Uterus (tissue), 4 donors: Measurements from ENCODE around the gene BANK1. TPM values are rescaled to one million over a fixed set of nuclear protein-coding genes. Genes with fewer than 3 reads are reported as not detected.

ENCODE experiments used
- DNase-seq, 2 donors: peaks; one replicate each; pipeline ENCODE4 v3.0.0-alpha.2; 2019 to 2020
- H3K27ac ChIP-seq, 2 donors: fragments of 200-600 bp; sonication (generic); 1 replicate in 1 of 2; 2 replicates in 1 of 2; pipeline ENCODE4 v1.5.1; 2016 to 2018
- H3K27me3 ChIP-seq, 2 donors: fragments of 200-600 bp; sonication (generic); one replicate each; pipeline ENCODE4 v1.5.1; 2018 to 2019; ENCODE audit warnings: control low read depth in 1 of 2
- H3K36me3 ChIP-seq, 2 donors: fragments of 200-600 bp; sonication (generic); one replicate each; pipeline ENCODE4 v1.5.1; 2019; ENCODE audit warnings: control low read depth in 1 of 2
- H3K4me1 ChIP-seq, 2 donors: fragments of 200-600 bp; sonication (generic); one replicate each; pipeline ENCODE4 v1.5.1; 2018 to 2019; ENCODE audit warnings: control low read depth in 1 of 2
- H3K4me3 ChIP-seq, 2 donors: fragments of 200-600 bp; sonication (generic); 1 replicate in 1 of 2; 2 replicates in 1 of 2; pipeline ENCODE4 v1.5.1; 2018 to 2019; ENCODE audit warnings: mild to moderate bottlenecking in 1 of 2
- H3K9me3 ChIP-seq, 2 donors: fragments of 200-600 bp; sonication (generic); one replicate each; pipeline ENCODE4 v1.5.1; 2019; ENCODE audit warnings: control low read depth in 1 of 2
- CTCF ChIP-seq, 4 experiments: fragments of 200-600 bp in 2 of 4; fragments of 450-650 bp in 2 of 4; sonication (generic) in 2 of 4; IDR thresholded peaks; one replicate each; pipeline ENCODE4 v1.5.1; 2016 to 2019; ENCODE audit warnings: antibody characterized with exemption in 4 of 4, mild to moderate bottlenecking in 2 of 4, moderate library complexity in 1 of 4
- POLR2A ChIP-seq, 2 donors: fragments of 450-650 bp; IDR thresholded peaks; one replicate each; pipeline ENCODE4 v1.6.1; 2016; ENCODE audit warnings: antibody characterized with exemption in 2 of 2, mild to moderate bottlenecking in 1 of 2, moderate library complexity in 1 of 2
- intact Hi-C: fragments of 100-400 bp; cut with DNase I; formaldehyde crosslinking; loops from one replicate; pipeline ENCODE4 v1.15.1; 2023; ENCODE audit warnings: low total_unique reads
- total RNA-seq, 4 donors: library from RNA; depleted of rRNA in 3 of 4; stranded (reverse); fragments of >200 nt in 3 of 4; gene quantifications; one replicate each; pipeline versions ENCODE4 v1.1.0 to v1.2.4, GENCODE V29; 2014 to 2023
- donor health status: DM: yes; HTN: yes; CAD: no.

The BANK1 gene, protein sequence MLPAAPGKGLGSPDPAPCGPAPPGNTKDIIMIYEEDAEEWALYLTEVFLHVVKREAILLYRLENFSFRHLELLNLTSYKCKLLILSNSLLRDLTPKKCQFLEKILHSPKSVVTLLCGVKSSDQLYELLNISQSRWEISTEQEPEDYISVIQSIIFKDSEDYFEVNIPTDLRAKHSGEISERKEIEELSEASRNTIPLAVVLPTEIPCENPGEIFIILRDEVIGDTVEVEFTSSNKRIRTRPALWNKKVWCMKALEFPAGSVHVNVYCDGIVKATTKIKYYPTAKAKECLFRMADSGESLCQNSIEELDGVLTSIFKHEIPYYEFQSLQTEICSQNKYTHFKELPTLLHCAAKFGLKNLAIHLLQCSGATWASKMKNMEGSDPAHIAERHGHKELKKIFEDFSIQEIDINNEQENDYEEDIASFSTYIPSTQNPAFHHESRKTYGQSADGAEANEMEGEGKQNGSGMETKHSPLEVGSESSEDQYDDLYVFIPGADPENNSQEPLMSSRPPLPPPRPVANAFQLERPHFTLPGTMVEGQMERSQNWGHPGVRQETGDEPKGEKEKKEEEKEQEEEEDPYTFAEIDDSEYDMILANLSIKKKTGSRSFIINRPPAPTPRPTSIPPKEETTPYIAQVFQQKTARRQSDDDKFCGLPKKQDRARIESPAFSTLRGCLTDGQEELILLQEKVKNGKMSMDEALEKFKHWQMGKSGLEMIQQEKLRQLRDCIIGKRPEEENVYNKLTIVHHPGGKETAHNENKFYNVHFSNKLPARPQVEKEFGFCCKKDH
- 1 to 10 TPM in 1 of 4 donors, under 1 TPM in 2, not detected in 1; 0.49 to 3.1 (median 0.59) TPM for total RNA-seq

GRCh38 chr4:101790521-101791181 is at the start of gene BANK1:
Gene BANK1, plus strand, starts transcription at chr4:101790730. Its CDS starts 151 bp downstream, at chr4:101790881.
- Histone ChIP-seq H3K27me3 (peaks cover 0 to 4% of the 10 kb centered on the region in 2 donors), H3K4me3 (peak within 1 kb of the TSS; percentile 15 to 42), H3K36me3 (no peaks in the 10 kb centered on the region), H3K4me1 (no peaks in the 10 kb centered on the region), H3K9me3 (no peaks in the 10 kb centered on the region), H3K27ac (no peak within 1 kb of the TSS)
- TF ChIP-seq POLR2A (IDR thresholded peaks at IDR 0.05) (no peak), CTCF (IDR thresholded peaks at IDR 0.05) (no peak)
- intact Hi-C loops: no loop called here
- no peak for DNase-seq

DNA sequence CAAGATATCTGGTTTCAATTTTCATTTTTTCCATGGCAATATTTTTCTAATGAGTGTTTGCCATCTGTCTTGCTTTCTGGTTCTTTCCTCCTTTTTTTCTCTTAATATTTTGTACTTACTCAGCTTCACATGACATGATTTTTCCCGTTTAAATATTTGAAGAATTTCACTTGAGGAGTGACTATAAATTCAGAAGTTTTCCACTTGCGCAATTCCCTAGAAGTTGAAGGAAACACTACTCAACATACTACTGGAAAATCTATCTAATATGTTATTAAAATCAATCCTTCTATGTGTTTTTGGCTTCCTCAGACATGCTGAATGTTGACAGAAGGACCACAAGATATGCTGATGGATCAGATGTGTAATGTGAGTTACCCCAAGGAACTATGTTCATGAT is 36.8 kb upstream of the BANK1 start:
- Histone ChIP-seq H3K4me1 (no peaks in the 10 kb centered on the region), H3K4me3 (no peak overlapping the region), H3K36me3 (no peaks in the 10 kb centered on the region), H3K27ac (no peak overlapping the region), H3K27me3 (no peaks in the 10 kb centered on the region), H3K9me3 (no peaks in the 10 kb centered on the region)
- intact Hi-C loops: no loop called here
- no peak for DNase-seq
- TF ChIP-seq POLR2A (IDR thresholded peaks at IDR 0.05): no peak
- no peak for TF ChIP-seq CTCF (IDR thresholded peaks at IDR 0.05)

GRCh38 chr4:101756181-101756580 is 34.3 kb upstream of the BANK1 start:
- Histone ChIP-seq H3K4me3 (no peak overlapping the region), H3K4me1 (no peaks in the 10 kb centered on the region), H3K36me3 (no peaks in the 10 kb centered on the region), H3K9me3 (no peaks in the 10 kb centered on the region), H3K27me3 (no peaks in the 10 kb centered on the region), H3K27ac (no peak overlapping the region)
- intact Hi-C loops: no loop called here
- DNase-seq: no peak
- TF ChIP-seq CTCF (IDR thresholded peaks at IDR 0.05) (no peak), POLR2A (IDR thresholded peaks at IDR 0.05) (no peak)

DNA sequence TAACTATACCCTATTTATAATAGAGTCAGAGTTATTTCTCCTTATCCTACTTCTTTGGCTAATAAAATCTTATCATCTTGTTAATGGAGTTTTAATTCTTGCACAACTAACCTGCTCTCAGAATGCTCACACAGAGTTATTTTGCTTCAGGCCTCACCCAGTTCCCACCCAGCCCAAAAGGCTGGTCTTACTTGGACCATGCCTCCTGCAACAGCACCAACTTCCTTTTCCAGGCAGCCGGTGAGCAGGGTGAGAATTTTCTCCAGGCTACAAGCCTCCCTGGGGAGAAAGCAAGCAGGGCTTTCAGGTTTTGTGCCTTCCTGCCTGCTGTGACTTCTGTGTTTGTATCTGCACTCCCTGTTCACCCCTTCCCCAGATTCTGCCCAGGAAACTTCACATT is 29.1 kb upstream of the BANK1 start:
- no peaks in the 10 kb centered on the region for H3K36me3 ChIP-seq
- H3K4me1 ChIP-seq: no peaks in the 10 kb centered on the region
- intact Hi-C loops: no loop called here
- H3K27ac ChIP-seq: no peak overlapping the region
- no peaks in the 10 kb centered on the region for H3K27me3 ChIP-seq
- no peaks in the 10 kb centered on the region for H3K9me3 ChIP-seq
- no peak for TF ChIP-seq CTCF (IDR thresholded peaks at IDR 0.05)
- no peak for TF ChIP-seq POLR2A (IDR thresholded peaks at IDR 0.05)
- no peak for DNase-seq
- no peak overlapping the region for H3K4me3 ChIP-seq
